ENCODE results near the gene GFRA3. TPM values are rescaled to one million over a fixed set of nuclear protein-coding genes. Genes with fewer than 3 reads are reported as not detected.

Gene GFRA3
- total RNA-seq, 1 experiment from 2014 or later, result 1.6 TPM

- no peak overlapping the region for H3K4ac ChIP-seq (ENCODE audit: low read depth, low read length)
- Mint-ChIP-seq H3K27me3 (ENCODE audit: low read depth) (peaks cover 41% of the 10 kb centered on the region), H3K27ac (no peak overlapping the region), H3K4me3 (no peak overlapping the region), H3K9me3 (no peaks in the 10 kb centered on the region), H3K4me1 (peaks cover 16% of the 10 kb centered on the region in 2 experiments), H3K36me3 (ENCODE audit: insufficient read depth in 1 of 3, low read depth in 3 of 3) (no peaks in the 10 kb centered on the region)
- no peak overlapping the region for H2AK5ac ChIP-seq (ENCODE audit: insufficient read length, low read length)
- no peaks in the 10 kb centered on the region for H3K4me1 ChIP-seq (ENCODE audit: insufficient read depth, low read length)
- H3K79me2 ChIP-seq (ENCODE audit: insufficient read depth, low read length), result no peaks in the 10 kb centered on the region
- no peak overlapping the region for H3K14ac ChIP-seq (ENCODE audit: insufficient read depth, low read length)
- H3K9ac ChIP-seq (ENCODE audit: extremely low read depth, insufficient read length, low read length), result no peak overlapping the region
- no peak overlapping the region for H4K5ac ChIP-seq (ENCODE audit: insufficient read length, low read depth, low read length)
- H2BK120ac ChIP-seq (ENCODE audit: low read depth, low read length, poor library complexity, severe bottlenecking), result no peak overlapping the region
- H3K9me3 ChIP-seq (ENCODE audit: control insufficient read depth, low read depth, low read length), result no peaks in the 10 kb centered on the region
- peaks cover 4% of the 10 kb centered on the region for H3K23me2 ChIP-seq (ENCODE audit: insufficient read length, low read depth, low read length, poor library complexity, severe bottlenecking)
- no peak overlapping the region for H3K56ac ChIP-seq (ENCODE audit: insufficient read length, low read depth, low read length)
- no CpG with 5 or more reads among the region's 2 CpGs for WGBS (ENCODE audit: extremely low coverage, insufficient read length, low lambda C conversion rate)
- H2BK20ac ChIP-seq (ENCODE audit: low read depth, low read length, poor library complexity, severe bottlenecking), result no peak overlapping the region
- H2BK15ac ChIP-seq (ENCODE audit: low read depth, low read length), result no peak overlapping the region
- no peak overlapping the region for H3K4me2 ChIP-seq (ENCODE audit: insufficient read depth, insufficient read length, low read length)
- no peak overlapping the region for H2AFZ ChIP-seq (ENCODE audit: low read length)
- H4K91ac ChIP-seq (ENCODE audit: insufficient read length, low read depth, low read length), result no peak overlapping the region
- no peak overlapping the region for H2BK12ac ChIP-seq (ENCODE audit: insufficient read length, low read depth, low read length)
- H4K8ac ChIP-seq (replicated peaks; ENCODE audit: insufficient read length, low read depth, low read length), result no peak overlapping the region
- no peak overlapping the region for H2BK5ac ChIP-seq (ENCODE audit: insufficient read length, low read length)
- H3K18ac ChIP-seq (ENCODE audit: insufficient read length, low read depth, low read length), result no peak overlapping the region
- no peak for DNase-seq
- no peak overlapping the region for H3K27ac ChIP-seq (ENCODE audit: insufficient read length, low read depth, low read length)
- TF ChIP-seq CTCF (conservative IDR thresholded peaks at IDR 0.05), result peak; percentile 29; the same call in 2 of the 3 replicates
- H3K27me3 ChIP-seq (ENCODE audit: insufficient read depth, low read length), result peaks cover 6% of the 10 kb centered on the region; the same call in 1 of the 2 replicates
- no peaks in the 10 kb centered on the region for H3K79me1 ChIP-seq (ENCODE audit: insufficient read depth, low read depth, low read length, poor library complexity, severe bottlenecking)
- no peak overlapping the region for H3T11ph ChIP-seq (ENCODE audit: low read length)
- no peak overlapping the region for H3K23ac ChIP-seq (ENCODE audit: insufficient read length, low read depth, low read length)
- no peaks in the 10 kb centered on the region for H4K20me1 ChIP-seq (ENCODE audit: control insufficient read depth, insufficient read depth, insufficient read length)
Measured at GRCh38 chr5:138276402-138277054, 2.1 kb upstream of the GFRA3 start.
